ENCODE results near the gene OGFOD2. TPM values are rescaled to one million over a fixed set of nuclear protein-coding genes. Genes with fewer than 3 reads are reported as not detected.
A peak's percentile ranks its signal among the peaks of the same experiment; 100 is the strongest.

The OGFOD2 gene
- total and polyA plus RNA-seq, 9 of the 15 experiments (the other 6 are each of a cell fraction or from before 2014, with no cell fraction given): 1.4 to 111 (median 18.5) TPM

DNA sequence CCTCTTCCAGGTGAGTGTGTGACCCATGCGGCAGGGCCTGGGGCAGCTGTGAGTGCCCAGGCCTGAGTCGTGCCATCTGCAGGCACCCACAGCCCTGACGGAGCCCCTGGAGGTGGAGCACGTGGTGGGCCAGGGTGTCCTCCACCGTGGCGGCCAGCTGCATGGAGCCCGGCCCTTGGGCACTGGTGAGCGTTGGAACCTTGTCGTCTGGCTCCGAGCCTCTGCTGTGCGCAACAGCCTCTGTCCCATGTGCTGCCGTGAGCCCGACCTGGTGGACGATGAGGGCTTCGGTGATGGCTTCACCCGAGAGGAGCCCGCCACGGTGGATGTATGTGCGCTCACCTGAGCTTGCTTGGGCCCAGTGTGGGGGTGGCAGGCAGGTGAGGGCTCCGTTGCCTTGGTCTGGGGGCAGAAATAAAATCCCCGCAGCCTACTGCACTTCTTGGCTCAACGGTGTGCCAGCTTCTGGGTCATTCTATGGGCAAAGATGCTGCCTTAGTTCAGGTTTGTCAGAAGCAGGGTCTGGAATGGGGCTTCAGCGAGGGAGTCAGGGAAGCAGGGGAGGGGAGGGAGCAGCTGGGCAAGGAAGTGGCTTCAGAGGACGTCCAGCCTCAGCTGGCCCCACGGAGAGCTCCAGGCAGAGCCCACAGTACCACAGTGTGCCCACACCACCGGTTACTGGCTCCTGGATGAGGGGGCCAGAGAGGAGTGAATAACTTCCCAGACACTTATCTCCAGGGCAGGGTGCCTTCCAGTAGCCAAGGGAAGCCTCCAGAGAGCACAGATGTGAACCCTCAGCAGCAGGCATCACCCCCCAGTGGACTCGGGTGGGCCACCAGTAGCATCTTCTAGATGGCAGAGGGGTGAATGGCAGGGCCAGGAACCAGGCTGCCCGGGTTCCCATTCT is 4.2 kb downstream of the OGFOD2 start:
- H4K20me1 ChIP-seq (replicated peaks; ENCODE audit: control insufficient read depth, insufficient read depth, low read length): peaks cover 5% of the 10 kb centered on the region; the same call in 1 of the 2 replicates
- ChIA-PET CTCF (ENCODE audit: low intra/inter-chr PET ratio) (no interaction called here), POLR2A (interaction anchor here (0.6 to 1.1 kb wide), 5 partner anchors 9 to 270 kb away, joined by 3 to 5 read pairs (median 3); no protein-coding TSS in a partner anchor)
- no peaks in the 10 kb centered on the region for H3K27me3 ChIP-seq (ENCODE audit: control insufficient read depth in 2 of 2, insufficient read depth in 2 of 2, low read length in 2 of 2)
- FAIRE-seq (no peak), ATAC-seq (no peak), DNase-seq (ENCODE audit: extremely low read depth in 1 of 4, low spot score in 3 of 4) (no peak)
- H3K9me1 ChIP-seq (ENCODE audit: control insufficient read depth, insufficient read depth, low read length): no peaks in the 10 kb centered on the region
- WGBS (ENCODE audit: insufficient coverage, low coverage, missing lambda C conversion rate): 91% methylated on average over 27 of the region's 28 CpGs
- in situ Hi-C loops (cut with MboI): no loop called here
- H3K79me2 ChIP-seq (ENCODE audit: control insufficient read depth, insufficient read depth, low read length): peaks cover 58% of the 10 kb centered on the region
- no peaks in the 10 kb centered on the region for H3K9me3 ChIP-seq (replicated peaks; ENCODE audit: control insufficient read depth, insufficient read depth, low read depth, low read length)
- peak; percentile 4 for TF ChIP-seq FIP1L1 (IDR thresholded peaks at IDR 0.05; ENCODE audit: low read depth, low read length, poor library complexity, severe bottlenecking)
- no peak for TF ChIP-seq TEAD1 (CRISPR knock-in tag; IDR thresholded peaks at IDR 0.05)
- TF ChIP-seq POLR2G (IDR thresholded peaks at IDR 0.05; ENCODE audit: low read depth, low read length): peak; percentile 62
- TF ChIP-seq RBFOX2 (IDR thresholded peaks at IDR 0.05; ENCODE audit: low read depth, low read length): peak; percentile 72
- no peak for TF ChIP-seq E2F3 (CRISPR knock-in tag; IDR thresholded peaks at IDR 0.05)
- TF ChIP-seq POLR2A (conservative IDR thresholded peaks at IDR 0.05): 0 out of 2 replicates have a peak, but pooled peaks have one; percentile 2
- no peak for TF ChIP-seq HDAC8 (tag; IDR thresholded peaks at IDR 0.05)
- TF ChIP-seq EGR1 (conservative IDR thresholded peaks at IDR 0.05): no peak
- peaks cover 58% of the 10 kb centered on the region for H3K36me3 ChIP-seq (ENCODE audit: control insufficient read depth, insufficient read depth, low read length)
- H3K27ac ChIP-seq (ENCODE audit: extremely low read depth, low read depth, low read length): peak overlapping the region; percentile 84; the same call in 2 of the 3 replicates
- H3K4me2 ChIP-seq (ENCODE audit: insufficient read depth, low read length): peak overlapping the region; percentile 80
- BruUV-seq (replicated peaks): no TSS peak
- H3K4me3 ChIP-seq: peak overlapping the region; percentile 88
- intact Hi-C loops (cut with micrococcal nuclease): no loop called here
- H3K4me1 ChIP-seq (replicated peaks in 1 of 2; ENCODE audit: control insufficient read depth in 2 of 2, insufficient read depth in 2 of 2, low read length in 2 of 2): peaks cover 35 to 78% of the 10 kb centered on the region in 2 experiments
- peak overlapping the region; percentile 89 to 99 for H3K9ac ChIP-seq (ENCODE audit: insufficient read depth in 1 of 2, low read depth in 2 of 2, low read length in 2 of 2)
- H2AFZ ChIP-seq (ENCODE audit: low read depth, low read length): no peak overlapping the region

Measured in K562 (cell line).